Measurements from ENCODE around the gene KTN1.
A peak's percentile ranks its signal among the peaks of the same experiment; 100 is the strongest.

Gene KTN1

DNA sequence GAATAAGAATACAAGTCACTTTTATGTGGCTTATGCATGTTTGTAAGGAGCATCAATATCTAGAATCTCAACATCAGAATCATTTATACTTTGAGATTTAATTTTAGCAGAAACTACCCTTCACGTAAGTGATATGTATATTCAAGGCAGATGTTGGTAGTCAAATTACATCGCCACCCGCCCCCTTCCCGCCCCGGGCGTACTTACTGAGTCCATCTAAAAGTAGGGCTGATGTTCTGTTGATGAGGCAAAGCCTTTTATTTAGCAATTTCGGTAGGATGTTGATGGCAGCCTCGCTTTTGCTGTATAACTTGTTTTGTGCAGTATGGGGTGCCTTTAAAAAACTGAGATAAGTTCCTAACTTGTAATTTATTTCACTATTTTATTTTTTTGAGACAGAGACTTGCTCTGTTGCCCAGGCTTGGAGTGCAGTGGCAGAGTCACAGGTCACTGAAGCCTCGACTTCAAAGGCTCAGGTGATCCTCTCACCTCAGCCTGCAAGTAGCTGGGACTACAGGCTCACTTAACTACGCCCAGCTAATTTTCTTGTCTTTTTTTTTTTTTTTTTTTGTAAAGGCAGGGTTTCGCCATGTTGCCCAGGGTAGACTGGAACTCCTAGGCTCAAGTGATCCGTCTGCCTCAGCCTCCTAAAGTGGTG, 30.8 kb downstream of the KTN1 start:
- DNase-seq = peak; percentile 67

DNA sequence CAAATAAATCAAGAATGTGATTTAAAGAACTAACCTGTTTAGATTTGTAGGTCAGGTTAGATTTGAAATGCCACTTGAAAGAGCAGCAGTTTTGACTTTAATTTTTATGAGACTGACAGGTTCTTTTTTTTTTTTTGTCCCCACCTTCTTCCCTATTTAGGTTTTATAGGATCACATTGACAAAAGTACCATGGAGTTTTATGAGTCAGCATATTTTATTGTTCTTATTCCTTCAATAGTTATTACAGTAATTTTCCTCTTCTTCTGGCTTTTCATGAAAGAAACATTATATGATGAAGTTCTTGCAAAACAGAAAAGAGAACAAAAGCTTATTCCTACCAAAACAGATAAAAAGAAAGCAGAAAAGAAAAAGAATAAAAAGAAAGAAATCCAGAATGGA, 31.9 kb downstream of the KTN1 start:
- DNase-seq = no peak

- no peak for DNase-seq
These were observed 34.3 kb downstream of the KTN1 start for GRCh38 chr14:55614304-55614703.

DNA sequence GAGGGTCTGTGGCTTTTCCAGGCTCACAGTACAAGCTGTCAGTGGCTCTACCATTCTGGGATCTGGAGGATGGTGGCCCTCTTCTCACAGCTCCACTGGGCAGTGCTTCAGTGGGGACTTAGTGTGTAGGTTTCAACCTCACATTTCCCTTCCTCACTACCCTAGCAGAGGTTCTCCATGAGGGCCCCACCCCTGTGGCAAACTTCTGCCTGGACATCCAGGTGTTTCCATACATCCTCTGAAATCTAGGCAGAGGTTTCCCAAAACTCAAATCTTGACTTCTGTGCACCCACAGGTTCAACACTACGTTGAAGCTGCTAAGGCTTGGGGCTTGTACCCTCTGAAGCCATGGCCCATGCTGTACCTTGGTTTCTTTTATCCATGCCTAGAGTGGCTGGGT, 40.3 kb downstream of the KTN1 start:
- no peak for DNase-seq

DNA sequence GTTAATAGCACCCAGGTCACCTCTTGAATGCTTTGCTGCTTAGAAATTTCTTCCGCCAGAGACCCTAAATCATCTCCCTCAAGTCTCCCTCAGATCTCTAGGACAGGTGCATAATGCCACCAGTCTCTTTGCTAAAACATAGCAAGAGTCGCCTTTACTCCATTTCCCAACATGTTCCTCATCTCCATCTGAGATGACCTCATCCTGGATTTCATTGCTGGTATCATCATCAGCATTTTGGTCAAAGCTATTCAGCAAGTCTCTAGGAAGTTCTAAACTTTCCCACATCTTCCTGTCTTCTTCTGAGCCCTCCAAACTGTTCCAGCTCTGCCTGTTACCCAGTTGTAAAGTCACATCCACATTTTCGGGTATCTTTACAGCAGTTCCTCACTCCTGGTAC, 41.0 kb downstream of the KTN1 start:
- no peak for DNase-seq

GRCh38 chr14:55621391-55621790, 41.4 kb downstream of the KTN1 start:
- no peak for DNase-seq

- DNase-seq = no peak
These were observed 44.9 kb downstream of the KTN1 start for GRCh38 chr14:55624913-55625312.

DNA sequence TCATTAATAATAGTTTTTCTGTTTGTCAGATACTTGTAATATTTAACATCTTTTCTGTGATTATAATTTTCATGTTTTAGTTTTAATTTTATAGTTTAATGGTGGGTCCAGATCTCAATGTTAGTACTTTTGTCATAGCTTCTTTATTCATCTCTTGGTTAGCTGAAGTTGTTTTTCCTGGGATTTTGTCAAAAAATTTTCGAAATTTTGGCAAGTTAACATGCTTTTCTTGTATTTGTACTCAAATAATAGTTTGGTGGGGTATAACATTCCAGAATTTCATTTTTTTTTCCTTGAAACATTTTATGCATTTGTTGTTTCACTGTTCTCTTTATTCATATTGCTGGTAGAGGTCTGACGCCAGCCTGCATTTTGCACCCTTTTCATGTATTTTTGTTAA, 45.5 kb downstream of the KTN1 start:
- no peak for DNase-seq

- no peak for DNase-seq
These were observed 46.1 kb downstream of the KTN1 start for GRCh38 chr14:55626131-55626530.

- DNase-seq = no peak
These were observed 48.4 kb downstream of the KTN1 start for GRCh38 chr14:55628426-55628825.

DNA sequence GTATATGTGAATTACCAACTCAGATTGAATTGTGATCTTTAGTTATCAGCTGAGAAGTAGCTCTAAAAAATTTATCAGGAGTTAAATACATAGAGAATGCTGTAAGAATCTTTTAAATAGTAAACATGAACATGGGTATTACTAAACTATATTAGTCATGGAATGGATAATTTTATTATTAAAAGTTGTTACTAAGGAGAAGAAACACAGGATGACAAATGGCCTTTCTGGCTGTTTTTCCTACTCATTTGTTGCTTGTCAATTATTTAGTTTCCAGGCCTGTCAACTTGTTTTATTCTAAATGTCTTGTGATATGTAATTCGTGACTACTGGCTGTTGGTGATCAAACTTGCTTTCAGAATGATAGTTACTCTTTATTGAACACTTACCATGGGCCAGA, 58.7 kb downstream of the KTN1 start:
- no peak for DNase-seq

GRCh38 chr14:55641290-55641689, 61.3 kb downstream of the KTN1 start:
- DNase-seq = no peak

DNA sequence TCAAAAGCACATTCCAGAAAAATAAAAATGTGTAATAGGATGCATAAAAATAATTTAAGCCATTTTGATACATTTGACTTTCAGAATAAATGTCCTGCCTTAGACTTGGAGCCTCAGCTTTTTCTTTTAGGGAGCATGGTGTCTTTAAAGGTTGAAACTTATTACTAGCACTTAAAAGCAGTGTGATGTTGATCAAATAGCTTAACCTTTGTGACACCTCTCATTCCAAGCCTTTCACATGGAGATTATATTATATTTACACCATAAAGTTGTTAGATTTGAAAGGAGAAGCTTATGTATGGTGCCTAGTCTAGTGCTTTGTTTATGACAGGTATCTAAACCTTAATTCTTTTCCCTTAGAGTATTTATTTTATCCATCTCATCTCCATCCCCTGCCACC, 61.9 kb downstream of the KTN1 start:
- DNase-seq = no peak

DNA sequence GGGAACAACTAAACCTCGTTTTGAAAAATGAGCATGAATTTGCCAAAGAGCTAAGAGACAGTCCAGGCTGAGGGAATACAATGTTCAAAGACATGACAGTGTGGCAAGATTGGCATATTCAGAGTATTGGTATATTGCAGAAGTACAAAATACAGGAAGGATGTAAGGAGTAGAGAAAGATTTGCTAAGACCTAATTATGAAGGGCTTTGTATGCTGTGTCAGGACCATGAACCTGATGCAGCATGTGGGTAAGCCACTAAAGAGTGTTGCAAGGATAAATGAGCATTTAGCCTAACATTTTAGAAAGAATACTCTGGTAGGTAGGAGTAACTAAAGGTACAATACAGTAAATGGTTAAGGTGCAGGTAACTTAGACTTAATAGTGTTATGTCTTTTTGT, 65.1 kb downstream of the KTN1 start:
- DNase-seq = no peak

- no peak for DNase-seq
These were observed 66.1 kb downstream of the KTN1 start for GRCh38 chr14:55645845-55646832.

- DNase-seq = no peak
These were observed 71.0 kb downstream of the KTN1 start for GRCh38 chr14:55650992-55651391.

DNA sequence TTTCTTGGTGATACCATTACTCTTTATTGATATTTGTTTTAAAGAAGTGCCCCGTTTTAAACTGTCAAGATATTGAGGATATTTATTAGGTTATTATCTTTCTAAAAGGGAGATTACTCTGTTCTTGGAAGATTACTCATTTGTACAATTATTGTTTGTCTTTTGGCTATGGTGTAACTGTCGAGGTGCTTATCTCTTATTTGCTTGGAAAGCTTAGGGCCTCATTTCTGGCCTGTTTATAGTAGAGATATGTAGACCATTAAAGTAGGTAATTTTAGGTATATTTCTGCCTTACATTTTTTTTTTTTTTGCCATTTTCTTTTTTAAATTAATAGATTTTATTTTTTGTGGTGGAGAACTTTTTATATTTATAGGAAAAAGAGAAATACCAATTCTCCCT, 74.2 kb downstream of the KTN1 start:
- DNase-seq = no peak

DNA sequence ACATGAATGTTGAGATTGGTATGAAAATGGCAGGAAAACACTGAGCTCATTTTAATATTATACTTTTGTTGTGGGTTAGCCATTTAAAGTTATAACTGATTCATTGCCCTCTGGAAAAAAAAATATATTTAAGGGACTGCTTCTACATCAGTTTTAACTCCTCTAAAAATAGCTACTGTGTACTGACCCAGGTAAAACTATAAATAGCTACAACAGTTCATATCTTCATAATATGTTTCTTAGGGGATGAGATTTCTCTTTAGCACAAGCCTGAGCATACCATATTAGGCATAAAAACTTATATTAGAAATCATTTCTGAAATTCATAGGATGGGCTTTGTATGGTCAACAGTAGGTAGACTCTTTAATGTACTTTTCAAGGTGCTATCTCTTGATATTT, 81.0 kb downstream of the KTN1 start:
- DNase-seq = no peak

DNA sequence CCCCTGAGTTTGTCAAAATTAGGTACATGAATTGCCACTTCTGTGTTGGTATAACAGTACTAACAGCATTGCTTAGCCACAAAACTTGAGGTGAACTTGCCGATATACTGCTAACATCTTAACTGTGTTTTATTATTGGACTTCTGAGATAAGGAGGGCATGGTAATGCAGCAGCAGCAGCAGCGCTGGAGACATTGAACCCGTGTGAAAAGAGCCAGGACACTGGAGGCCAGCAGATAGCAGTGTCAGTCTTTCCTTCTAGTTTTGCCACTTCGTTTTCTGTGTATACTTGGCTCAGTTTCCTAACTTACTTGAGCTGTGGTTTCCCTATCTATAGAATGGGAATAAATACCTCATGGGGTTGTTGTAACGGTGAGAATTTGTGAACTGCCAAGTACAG, 82.7 kb downstream of the KTN1 start:
- DNase-seq = no peak

GRCh38 chr14:55665067-55665675, 85.2 kb downstream of the KTN1 start:
- no peak for DNase-seq

GRCh38 chr14:55667801-55668200, 87.8 kb downstream of the KTN1 start:
- DNase-seq = no peak

DNA sequence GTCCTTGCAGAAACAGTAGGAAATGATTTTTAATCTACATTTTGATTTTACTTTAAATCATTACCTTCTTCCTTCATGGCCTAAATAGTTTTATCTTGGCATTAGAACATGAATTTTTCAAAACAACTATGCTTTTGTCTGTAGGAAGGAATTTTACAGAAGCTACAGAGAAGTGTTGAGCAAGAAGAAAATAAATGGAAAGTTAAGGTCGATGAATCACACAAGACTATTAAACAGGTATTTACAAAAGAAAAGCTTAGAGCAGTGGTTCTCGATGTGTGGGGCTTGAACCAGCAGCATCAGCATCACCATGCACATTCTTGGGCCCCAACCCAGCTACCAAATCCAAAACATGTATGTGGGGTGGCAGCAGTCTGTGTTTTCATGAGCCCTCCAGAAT, 91.6 kb downstream of the KTN1 start:
- DNase-seq = no peak

DNA sequence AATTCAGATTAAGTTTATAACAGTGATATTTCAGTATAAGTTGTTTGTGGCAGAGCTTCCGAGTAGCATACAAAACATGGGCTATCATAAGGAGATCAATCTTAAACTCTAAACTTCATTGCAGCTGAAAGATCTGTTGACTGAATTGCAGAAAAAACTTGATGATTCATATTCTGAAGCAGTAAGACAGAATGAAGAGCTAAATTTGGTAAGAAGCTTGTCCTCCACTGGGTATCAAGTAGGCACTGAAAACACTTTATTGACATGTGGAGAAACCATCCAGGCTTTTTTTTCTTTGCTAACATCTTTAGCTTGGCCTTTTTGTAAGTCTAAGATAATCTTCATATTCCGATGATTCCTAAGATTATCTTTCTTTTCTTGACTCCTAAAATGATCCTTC, 93.0 kb downstream of the KTN1 start:
- DNase-seq = no peak

- DNase-seq = no peak
These were observed 101.1 kb downstream of the KTN1 start for GRCh38 chr14:55681096-55681495.

Data from NCI-H510A treated with DMSO at 0.1 percent for 48 hours (cell line).